ENCODE measurements around the gene WNT3A.
"Not testable (repeated sequence)": the region's sequence is repeated elsewhere in the genome, so short reads cannot be mapped to it uniquely, and the experiment has no call there.

WNT3A gene

GRCh38 chr1:228017356-228018124, 10.7 kb downstream of the WNT3A start:
- Histone ChIP-seq H3K4me1 (ENCODE audit: control insufficient read depth, insufficient read depth, low read length) (no peaks in the 10 kb centered on the region), H3K27ac (ENCODE audit: extremely low read depth, low read depth, low read length) (no peak overlapping the region), H3K36me3 (ENCODE audit: control insufficient read depth in 2 of 2, insufficient read depth in 1 of 2, low read length in 2 of 2) (no peaks in the 10 kb centered on the region), H3K4me3 (ENCODE audit: low read depth, low read length) (no peak overlapping the region), H3K9me3 (ENCODE audit: control insufficient read depth, insufficient read depth, low read depth, low read length) (no peaks in the 10 kb centered on the region)
- TF ChIP-seq EGR2 (tag by site-specific recombination; IDR thresholded peaks at IDR 0.05; ENCODE audit: low read depth) = no peak
- no peak for TF ChIP-seq KLF9 (tag by site-specific recombination; IDR thresholded peaks at IDR 0.05; ENCODE audit: low read depth)
- no peak for TF ChIP-seq RBAK (tag by site-specific recombination; IDR thresholded peaks at IDR 0.05)
- TF ChIP-seq ZNF239 (tag by site-specific recombination; IDR thresholded peaks at IDR 0.05) = no peak
- no peak for TF ChIP-seq ZNF112 (tag by site-specific recombination; IDR thresholded peaks at IDR 0.05)
- no peak for TF ChIP-seq ZNF114 (tag by site-specific recombination; IDR thresholded peaks at IDR 0.05)
- TF ChIP-seq ZNF747 (tag by site-specific recombination; IDR thresholded peaks at IDR 0.05) = no peak
- ChIA-PET CTCF (interaction anchor here (0.7 to 2.2 kb wide), 4 partner anchors 13 to 210 kb away, joined by 3 to 7 read pairs (median 3); no protein-coding TSS in a partner anchor), POLR2A (no interaction called here)

- Histone ChIP-seq H3K27ac (ENCODE audit: extremely low read depth, low read depth, low read length) (no peak overlapping the region), H3K4me1 (ENCODE audit: control insufficient read depth, insufficient read depth, low read length) (no peaks in the 10 kb centered on the region), H3K36me3 (ENCODE audit: control insufficient read depth in 2 of 2, insufficient read depth in 1 of 2, low read length in 2 of 2) (no peaks in the 10 kb centered on the region), H3K4me3 (ENCODE audit: low read depth, low read length) (no peak overlapping the region), H3K9me3 (ENCODE audit: control insufficient read depth, insufficient read depth, low read depth, low read length) (no peaks in the 10 kb centered on the region)
- ChIA-PET POLR2A (no interaction called here), CTCF (interaction anchor here (0.7 to 2.2 kb wide), 3 partner anchors 13 to 113 kb away, joined by 3 to 7 read pairs (median 5); no protein-coding TSS in a partner anchor)
- TF ChIP-seq ZNF211 (tag by site-specific recombination; IDR thresholded peaks at IDR 0.05; ENCODE audit: low read depth) (no peak), BCL6B (tag by site-specific recombination; IDR thresholded peaks at IDR 0.05) (no peak), PRDM6 (tag by site-specific recombination; IDR thresholded peaks at IDR 0.05) (no peak), ZNF654 (tag by site-specific recombination; IDR thresholded peaks at IDR 0.05; ENCODE audit: low read depth) (no peak), ZNF792 (tag by site-specific recombination; IDR thresholded peaks at IDR 0.05) (no peak)
Observed at GRCh38 chr1:228018125-228018398, 11.3 kb downstream of the WNT3A start.

GRCh38 chr1:228018961-228019721, 12.3 kb downstream of the WNT3A start:
- no peaks in the 10 kb centered on the region for H3K9me3 ChIP-seq (ENCODE audit: control insufficient read depth, insufficient read depth, low read depth, low read length)
- no peaks in the 10 kb centered on the region for H3K4me1 ChIP-seq (ENCODE audit: control insufficient read depth, insufficient read depth, low read length)
- H3K4me3 ChIP-seq (ENCODE audit: low read depth, low read length) = no peak overlapping the region
- CTCF ChIA-PET = interaction anchor here (0.7 kb wide), 1 partner anchor 112 kb away, joined by 5 read pairs; no protein-coding TSS in a partner anchor
- H3K27ac ChIP-seq (ENCODE audit: extremely low read depth, low read depth, low read length) = no peak overlapping the region
- POLR2A ChIA-PET = no interaction called here
- no peak for TF ChIP-seq ZNF514 (tag by site-specific recombination; IDR thresholded peaks at IDR 0.05)
- no peak for TF ChIP-seq INSM2 (tag by site-specific recombination; IDR thresholded peaks at IDR 0.05)
- no peak for TF ChIP-seq ZBTB44 (tag by site-specific recombination; IDR thresholded peaks at IDR 0.05)
- no peak for TF ChIP-seq ZNF174 (tag by site-specific recombination; IDR thresholded peaks at IDR 0.05)
- TF ChIP-seq ZNF239 (tag by site-specific recombination; IDR thresholded peaks at IDR 0.05) = no peak
- no peak for TF ChIP-seq ZNF341 (tag by site-specific recombination; IDR thresholded peaks at IDR 0.05; ENCODE audit: low read depth)
- TF ChIP-seq PBX3 (CRISPR knock-in tag; IDR thresholded peaks at IDR 0.05) = no peak
- no peak for TF ChIP-seq MYNN (tag by site-specific recombination; IDR thresholded peaks at IDR 0.05; ENCODE audit: borderline replicate concordance)
- no peaks in the 10 kb centered on the region for H3K36me3 ChIP-seq (ENCODE audit: control insufficient read depth in 2 of 2, insufficient read depth in 1 of 2, low read length in 2 of 2)

- H3K4me3 ChIP-seq (ENCODE audit: low read depth, low read length); H3K4me1 ChIP-seq (ENCODE audit: control insufficient read depth, insufficient read depth, low read length); CTCF ChIA-PET; H3K9me3 ChIP-seq (ENCODE audit: control insufficient read depth, insufficient read depth, low read depth, low read length); H3K27ac ChIP-seq (ENCODE audit: extremely low read depth, low read depth, low read length); H3K36me3 ChIP-seq (ENCODE audit: control insufficient read depth in 2 of 2, insufficient read depth in 1 of 2, low read length in 2 of 2); POLR2A ChIA-PET: not testable (repeated sequence)
Observed at GRCh38 chr1:228019722-228020083, 12.9 kb downstream of the WNT3A start.
